ENCODE measurements around the gene AGFG1. TPM values are rescaled to one million over a fixed set of nuclear protein-coding genes. Genes with fewer than 3 reads are reported as not detected.

Gene AGFG1
- total RNA-seq, 1 experiment from 2014 or later, result 109 TPM

DNA sequence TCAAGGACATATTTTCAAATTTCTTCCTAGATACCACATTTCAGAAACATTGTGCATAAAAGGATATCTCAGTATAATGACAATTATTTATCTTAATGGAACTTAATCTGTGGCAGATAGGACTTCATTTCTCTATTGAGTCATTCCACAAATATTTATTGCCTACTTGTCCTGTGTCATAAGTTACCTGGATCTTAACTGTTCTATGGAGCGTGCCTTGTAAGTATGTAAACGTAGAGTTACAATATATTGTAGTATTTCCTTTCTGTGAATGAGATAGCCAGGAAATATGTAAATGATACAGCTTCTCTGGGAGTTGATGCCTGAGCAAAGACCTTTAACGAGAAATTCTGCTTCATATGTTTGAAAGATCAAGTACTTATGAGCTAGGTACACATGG, 2.5 kb downstream of the AGFG1 start:
- H3K56ac ChIP-seq (ENCODE audit: insufficient read length, low read depth, low read length), result no peak overlapping the region
- H2BK5ac ChIP-seq (ENCODE audit: insufficient read length, low read length), result no peak overlapping the region
- H3K79me1 ChIP-seq (ENCODE audit: insufficient read depth, low read depth, low read length, poor library complexity, severe bottlenecking), result no peaks in the 10 kb centered on the region
- H4K91ac ChIP-seq (ENCODE audit: insufficient read length, low read depth, low read length), result no peak overlapping the region
- H3K4me2 ChIP-seq (ENCODE audit: insufficient read depth, insufficient read length, low read length), result no peak overlapping the region
- H4K20me1 ChIP-seq (ENCODE audit: control insufficient read depth, insufficient read depth, insufficient read length), result peaks cover 4% of the 10 kb centered on the region
- no peak overlapping the region for H3K9ac ChIP-seq (ENCODE audit: extremely low read depth, insufficient read length, low read length)
- no peaks in the 10 kb centered on the region for H3K9me3 ChIP-seq (ENCODE audit: control insufficient read depth, low read depth, low read length)
- H3K23ac ChIP-seq (ENCODE audit: insufficient read length, low read depth, low read length), result no peak overlapping the region
- no peak for DNase-seq
- Mint-ChIP-seq H3K27me3 (ENCODE audit: low read depth) (no peaks in the 10 kb centered on the region), H3K9me3 (no peaks in the 10 kb centered on the region), H3K27ac (no peak overlapping the region), H3K4me3 (peak overlapping the region; percentile 8 to 54; a peak in 2 of 5 replicates), H3K36me3 (ENCODE audit: insufficient read depth in 1 of 3, low read depth in 3 of 3) (peaks cover 0 to 1% (median 0%) of the 10 kb centered on the region in 3 experiments; a peak in 1 of 7 replicates), H3K4me1 (peaks cover 21 to 24% of the 10 kb centered on the region in 2 experiments)
- no peak overlapping the region for H3T11ph ChIP-seq (ENCODE audit: low read length)
- H2BK15ac ChIP-seq (ENCODE audit: low read depth, low read length), result no peak overlapping the region
- TF ChIP-seq, protein P1, sequence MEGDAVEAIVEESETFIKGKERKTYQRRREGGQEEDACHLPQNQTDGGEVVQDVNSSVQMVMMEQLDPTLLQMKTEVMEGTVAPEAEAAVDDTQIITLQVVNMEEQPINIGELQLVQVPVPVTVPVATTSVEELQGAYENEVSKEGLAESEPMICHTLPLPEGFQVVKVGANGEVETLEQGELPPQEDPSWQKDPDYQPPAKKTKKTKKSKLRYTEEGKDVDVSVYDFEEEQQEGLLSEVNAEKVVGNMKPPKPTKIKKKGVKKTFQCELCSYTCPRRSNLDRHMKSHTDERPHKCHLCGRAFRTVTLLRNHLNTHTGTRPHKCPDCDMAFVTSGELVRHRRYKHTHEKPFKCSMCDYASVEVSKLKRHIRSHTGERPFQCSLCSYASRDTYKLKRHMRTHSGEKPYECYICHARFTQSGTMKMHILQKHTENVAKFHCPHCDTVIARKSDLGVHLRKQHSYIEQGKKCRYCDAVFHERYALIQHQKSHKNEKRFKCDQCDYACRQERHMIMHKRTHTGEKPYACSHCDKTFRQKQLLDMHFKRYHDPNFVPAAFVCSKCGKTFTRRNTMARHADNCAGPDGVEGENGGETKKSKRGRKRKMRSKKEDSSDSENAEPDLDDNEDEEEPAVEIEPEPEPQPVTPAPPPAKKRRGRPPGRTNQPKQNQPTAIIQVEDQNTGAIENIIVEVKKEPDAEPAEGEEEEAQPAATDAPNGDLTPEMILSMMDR (conservative IDR thresholded peaks at IDR 0.05), result no peak
- H2BK20ac ChIP-seq (ENCODE audit: low read depth, low read length, poor library complexity, severe bottlenecking), result no peak overlapping the region
- H2BK120ac ChIP-seq (ENCODE audit: low read depth, low read length, poor library complexity, severe bottlenecking), result no peak overlapping the region
- H4K8ac ChIP-seq (replicated peaks; ENCODE audit: insufficient read length, low read depth, low read length), result no peak overlapping the region
- WGBS (ENCODE audit: extremely low coverage, insufficient read length, low lambda C conversion rate), result no CpG with 5 or more reads among the region's 3 CpGs
- H2AK5ac ChIP-seq (ENCODE audit: insufficient read length, low read length), result no peak overlapping the region
- H2AFZ ChIP-seq (ENCODE audit: low read length), result no peak overlapping the region
- no peak overlapping the region for H3K4ac ChIP-seq (ENCODE audit: low read depth, low read length)
- no peak overlapping the region for H4K5ac ChIP-seq (ENCODE audit: insufficient read length, low read depth, low read length)
- peaks cover 3% of the 10 kb centered on the region; the same call in 1 of the 2 replicates for H3K4me1 ChIP-seq (ENCODE audit: insufficient read depth, low read length)
- no peaks in the 10 kb centered on the region for H3K23me2 ChIP-seq (ENCODE audit: insufficient read length, low read depth, low read length, poor library complexity, severe bottlenecking)
- H3K27me3 ChIP-seq (ENCODE audit: insufficient read depth, low read length), result no peaks in the 10 kb centered on the region
- H3K18ac ChIP-seq (ENCODE audit: insufficient read length, low read depth, low read length), result no peak overlapping the region
- H3K79me2 ChIP-seq (ENCODE audit: insufficient read depth, low read length), result peaks cover 45% of the 10 kb centered on the region
- no peak overlapping the region for H2BK12ac ChIP-seq (ENCODE audit: insufficient read length, low read depth, low read length)
- H3K27ac ChIP-seq (ENCODE audit: insufficient read length, low read depth, low read length), result no peak overlapping the region
- H3K14ac ChIP-seq (ENCODE audit: insufficient read depth, low read length), result no peak overlapping the region

Measured in H9 (cell line).